ENCODE results near the gene OOEP. TPM values are rescaled to one million over a fixed set of nuclear protein-coding genes. Genes with fewer than 3 reads are reported as not detected.

OOEP gene
- total and polyA plus RNA-seq, 3 donors from 2014 or later, result 14.1 to 26.9 (median 24.8) TPM

GRCh38 chr6:73362869-73363536 is 6.7 kb downstream of the OOEP start:
- intact Hi-C loops (cut with DNase I; ENCODE audit: low total_unique reads), result no loop called here
- Histone ChIP-seq H3K4me3 (no peak overlapping the region), H3K9me3 (no peaks in the 10 kb centered on the region), H3K27me3 (no peaks in the 10 kb centered on the region), H3K4me1 (no peaks in the 10 kb centered on the region), H3K36me3 (ENCODE audit: low read depth, missing control alignments) (no peaks in the 10 kb centered on the region), H3K27ac (no peak overlapping the region)
- WGBS, 2 donors, result 64 to 76% methylated on average over 30 to 31 of the region's 31 CpGs
- TF ChIP-seq POLR2A (IDR thresholded peaks at IDR 0.05), result no peak
- no peak for TF ChIP-seq CTCF (IDR thresholded peaks at IDR 0.05)
- no peak for DNase-seq

GRCh38 chr6:73362358-73362757 is 7.3 kb downstream of the OOEP start, which contains the start of gene KHDC3L:
TSS of gene KHDC3L (plus strand) at chr6:73362658. CDS start at chr6:73362730, 72 bp downstream.
- H3K9me3 ChIP-seq, result no peaks in the 10 kb centered on the region
- no peak within 1 kb of the TSS for H3K27ac ChIP-seq
- no peaks in the 10 kb centered on the region for H3K27me3 ChIP-seq
- no peak for TF ChIP-seq POLR2A (IDR thresholded peaks at IDR 0.05)
- no peak for TF ChIP-seq CTCF (IDR thresholded peaks at IDR 0.05)
- H3K4me1 ChIP-seq, result no peaks in the 10 kb centered on the region
- DNase-seq, result no peak
- intact Hi-C loops (cut with DNase I; ENCODE audit: low total_unique reads), result no loop called here
- peak within 1 kb of the TSS in 1 of 2 donors; percentile 29 for H3K4me3 ChIP-seq
- WGBS, 2 donors, result 82 to 85% methylated on average over 22 to 23 of the region's 23 CpGs
- no peaks in the 10 kb centered on the region for H3K36me3 ChIP-seq (ENCODE audit: low read depth, missing control alignments)

GRCh38 chr6:73353636-73354593 is 15.8 kb downstream of the OOEP start, which contains the start of gene DPPA5:
TSS of gene DPPA5 (minus strand) at chr6:73354276. CDS start at chr6:73354225, 51 bp downstream.
- intact Hi-C loops (cut with DNase I; ENCODE audit: low total_unique reads), result no loop called here
- peak within 1 kb of the TSS in 1 of 2 donors; percentile 29 for H3K4me3 ChIP-seq
- no peaks in the 10 kb centered on the region for H3K27me3 ChIP-seq
- no peaks in the 10 kb centered on the region for H3K4me1 ChIP-seq
- WGBS, 2 donors, result 71 to 87% methylated on average over 26 to 58 of the region's 59 CpGs
- no peak for TF ChIP-seq POLR2A (IDR thresholded peaks at IDR 0.05)
- TF ChIP-seq CTCF (IDR thresholded peaks at IDR 0.05), result no peak
- H3K27ac ChIP-seq, result no peak within 1 kb of the TSS
- H3K9me3 ChIP-seq, result no peaks in the 10 kb centered on the region
- H3K36me3 ChIP-seq (ENCODE audit: low read depth, missing control alignments), result no peaks in the 10 kb centered on the region
- peak; percentile 18 for DNase-seq

DNA sequence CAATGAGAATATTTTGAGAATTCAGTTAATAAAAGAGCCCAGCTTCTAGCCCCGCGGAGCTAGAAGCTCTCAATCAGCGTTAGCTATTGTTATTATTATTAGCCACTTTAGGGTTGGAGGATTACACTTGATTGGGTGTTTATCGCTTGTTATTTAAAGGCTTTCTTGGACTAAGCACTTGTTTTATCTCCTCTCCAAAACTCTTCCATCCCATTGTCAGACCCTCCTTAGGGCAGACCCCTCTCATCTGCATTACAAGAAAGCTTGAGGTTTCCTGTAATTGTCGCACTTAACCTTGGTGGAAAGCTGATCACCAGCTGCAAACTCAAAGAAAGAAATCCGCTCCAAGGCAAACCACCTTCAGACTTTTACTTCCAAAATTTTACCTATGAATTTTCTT is 20.4 kb downstream of the OOEP start:
- Histone ChIP-seq H3K36me3 (ENCODE audit: low read depth, missing control alignments) (no peaks in the 10 kb centered on the region), H3K27ac (no peak overlapping the region), H3K9me3 (no peaks in the 10 kb centered on the region), H3K27me3 (no peaks in the 10 kb centered on the region), H3K4me3 (no peak overlapping the region), H3K4me1 (no peaks in the 10 kb centered on the region)
- intact Hi-C loops (cut with DNase I; ENCODE audit: low total_unique reads), result no loop called here
- DNase-seq, result no peak
- no peak for TF ChIP-seq POLR2A (IDR thresholded peaks at IDR 0.05)
- no peak for TF ChIP-seq CTCF (IDR thresholded peaks at IDR 0.05)
- 30 to 34% methylated on average over 6 of the region's 6 CpGs for WGBS, 2 donors
